Stimulated activated naive CD8-positive, alpha-beta T cell treated with anti-CD3 and anti-CD28 coated beads, Interleukin-15, Interleukin-2, amounts not matched to agents 100 ng/mL and 50 ng/mL, for 24 hours (primary cell): ENCODE measurements around the gene IL19.
A peak's percentile ranks its signal among the peaks of the same experiment; 100 is the strongest.

Experiments
- H3K27ac Mint-ChIP-seq: one replicate; pipeline ENCODE4 v1.8.0; 2021; ENCODE audit warnings: mild to moderate bottlenecking, mixed read lengths
- H3K27me3 Mint-ChIP-seq: one replicate; pipeline ENCODE4 v1.8.0; 2021; ENCODE audit warnings: mixed read lengths
- H3K36me3 Mint-ChIP-seq: one replicate; pipeline ENCODE4 v1.8.0; 2021; ENCODE audit warnings: low read depth, mixed read lengths
- H3K4me1 Mint-ChIP-seq: one replicate; pipeline ENCODE4 v1.8.0; 2021; ENCODE audit warnings: low read depth, mixed read lengths
- H3K4me3 Mint-ChIP-seq: one replicate; pipeline ENCODE4 v1.8.0; 2021; ENCODE audit warnings: mild to moderate bottlenecking, mixed read lengths
- H3K9me3 Mint-ChIP-seq: one replicate; pipeline ENCODE4 v1.8.0; 2021; ENCODE audit warnings: mixed read lengths

IL19 gene

GRCh38 chr1:206797534-206798383 lies 27.2 kb downstream of the IL19 start:
- Mint-ChIP-seq H3K4me3 (no peak overlapping the region), H3K36me3 (no peaks in the 10 kb centered on the region), H3K27ac (no peak overlapping the region), H3K27me3 (peaks cover 4% of the 10 kb centered on the region), H3K9me3 (no peaks in the 10 kb centered on the region), H3K4me1 (peaks cover 78% of the 10 kb centered on the region)

GRCh38 chr1:206798384-206798996 lies 27.9 kb downstream of the IL19 start:
- H3K27ac Mint-ChIP-seq = peak overlapping the region; percentile 50
- no peak overlapping the region for H3K4me3 Mint-ChIP-seq
- H3K4me1 Mint-ChIP-seq = peaks cover 78% of the 10 kb centered on the region
- H3K27me3 Mint-ChIP-seq = peaks cover 4% of the 10 kb centered on the region
- no peaks in the 10 kb centered on the region for H3K9me3 Mint-ChIP-seq
- no peaks in the 10 kb centered on the region for H3K36me3 Mint-ChIP-seq

- Mint-ChIP-seq H3K27ac (no peak overlapping the region), H3K4me3 (no peak overlapping the region), H3K9me3 (no peaks in the 10 kb centered on the region), H3K4me1 (peaks cover 78% of the 10 kb centered on the region), H3K36me3 (no peaks in the 10 kb centered on the region), H3K27me3 (peaks cover 4% of the 10 kb centered on the region)
These were observed 28.7 kb downstream of the IL19 start for GRCh38 chr1:206799311-206799710.

GRCh38 chr1:206800411-206800810 lies 29.8 kb downstream of the IL19 start:
- Mint-ChIP-seq H3K27ac (no peak overlapping the region), H3K4me1 (peaks cover 78% of the 10 kb centered on the region), H3K9me3 (no peaks in the 10 kb centered on the region), H3K4me3 (no peak overlapping the region), H3K36me3 (no peaks in the 10 kb centered on the region), H3K27me3 (peaks cover 4% of the 10 kb centered on the region)

- Mint-ChIP-seq H3K4me1 (peaks cover 78% of the 10 kb centered on the region), H3K9me3 (no peaks in the 10 kb centered on the region), H3K4me3 (no peak overlapping the region), H3K27me3 (peaks cover 4% of the 10 kb centered on the region), H3K27ac (no peak overlapping the region), H3K36me3 (no peaks in the 10 kb centered on the region)
These were observed 30.3 kb downstream of the IL19 start for GRCh38 chr1:206800891-206801290.

- Mint-ChIP-seq H3K4me3 (no peak overlapping the region), H3K9me3 (no peaks in the 10 kb centered on the region), H3K4me1 (peaks cover 77% of the 10 kb centered on the region), H3K36me3 (no peaks in the 10 kb centered on the region), H3K27ac (no peak overlapping the region), H3K27me3 (peaks cover 4% of the 10 kb centered on the region)
These were observed 30.9 kb downstream of the IL19 start for GRCh38 chr1:206801467-206801866.

GRCh38 chr1:206802401-206802800 lies 31.8 kb downstream of the IL19 start:
- peaks cover 4% of the 10 kb centered on the region for H3K27me3 Mint-ChIP-seq
- peak overlapping the region; percentile 55 for H3K4me3 Mint-ChIP-seq
- no peaks in the 10 kb centered on the region for H3K9me3 Mint-ChIP-seq
- H3K36me3 Mint-ChIP-seq = no peaks in the 10 kb centered on the region
- H3K4me1 Mint-ChIP-seq = peaks cover 81% of the 10 kb centered on the region
- H3K27ac Mint-ChIP-seq = peak overlapping the region; percentile 87

GRCh38 chr1:206803221-206803730 lies 32.7 kb downstream of the IL19 start:
- H3K4me1 Mint-ChIP-seq = peaks cover 75% of the 10 kb centered on the region
- H3K36me3 Mint-ChIP-seq = no peaks in the 10 kb centered on the region
- H3K27me3 Mint-ChIP-seq = peaks cover 4% of the 10 kb centered on the region
- H3K4me3 Mint-ChIP-seq = peak overlapping the region; percentile 55
- no peaks in the 10 kb centered on the region for H3K9me3 Mint-ChIP-seq
- H3K27ac Mint-ChIP-seq = peak overlapping the region; percentile 87

GRCh38 chr1:206804156-206804737 lies 33.7 kb downstream of the IL19 start:
- Mint-ChIP-seq H3K4me1 (peaks cover 74% of the 10 kb centered on the region), H3K27ac (peak overlapping the region; percentile 87), H3K36me3 (no peaks in the 10 kb centered on the region), H3K9me3 (no peaks in the 10 kb centered on the region), H3K27me3 (peaks cover 4% of the 10 kb centered on the region), H3K4me3 (no peak overlapping the region)

- peaks cover 2% of the 10 kb centered on the region for H3K27me3 Mint-ChIP-seq
- H3K36me3 Mint-ChIP-seq = no peaks in the 10 kb centered on the region
- H3K4me3 Mint-ChIP-seq = no peak overlapping the region
- no peaks in the 10 kb centered on the region for H3K9me3 Mint-ChIP-seq
- H3K27ac Mint-ChIP-seq = no peak overlapping the region
- H3K4me1 Mint-ChIP-seq = peaks cover 72% of the 10 kb centered on the region
These were observed 34.8 kb downstream of the IL19 start for GRCh38 chr1:206805357-206805756.

GRCh38 chr1:206808615-206809014 lies 38.0 kb downstream of the IL19 start:
- H3K27ac Mint-ChIP-seq = peak overlapping the region; percentile 9
- H3K4me1 Mint-ChIP-seq = peaks cover 43% of the 10 kb centered on the region
- peaks cover 12% of the 10 kb centered on the region for H3K9me3 Mint-ChIP-seq
- H3K36me3 Mint-ChIP-seq = peaks cover 11% of the 10 kb centered on the region
- no peak overlapping the region for H3K4me3 Mint-ChIP-seq
- no peaks in the 10 kb centered on the region for H3K27me3 Mint-ChIP-seq

GRCh38 chr1:206809504-206810084 lies 39.0 kb downstream of the IL19 start:
- Mint-ChIP-seq H3K27ac (no peak overlapping the region), H3K9me3 (peaks cover 12% of the 10 kb centered on the region), H3K4me1 (peaks cover 39% of the 10 kb centered on the region), H3K27me3 (no peaks in the 10 kb centered on the region), H3K4me3 (no peak overlapping the region), H3K36me3 (peaks cover 11% of the 10 kb centered on the region)

- Mint-ChIP-seq H3K27me3 (no peaks in the 10 kb centered on the region), H3K4me1 (peaks cover 46% of the 10 kb centered on the region), H3K9me3 (peaks cover 12% of the 10 kb centered on the region), H3K27ac (no peak overlapping the region), H3K4me3 (no peak overlapping the region), H3K36me3 (peaks cover 11% of the 10 kb centered on the region)
These were observed 41.9 kb downstream of the IL19 start for GRCh38 chr1:206812471-206812870.

- Mint-ChIP-seq H3K4me1 (peaks cover 43% of the 10 kb centered on the region), H3K9me3 (peaks cover 12% of the 10 kb centered on the region), H3K36me3 (peaks cover 11% of the 10 kb centered on the region), H3K4me3 (no peak overlapping the region), H3K27me3 (no peaks in the 10 kb centered on the region), H3K27ac (no peak overlapping the region)
These were observed 44.3 kb downstream of the IL19 start for GRCh38 chr1:206814716-206815341.
